COR-L47 (cell line): ENCODE data around the gene GPBP1L1.
"Not testable (repeated sequence)": the region's sequence is repeated elsewhere in the genome, so short reads cannot be mapped to it uniquely, and the experiment has no call there.

Experiments
- DNase-seq: peaks from one replicate; lab custom pipeline; 2025; lab: John Stamatoyannopoulos, UW

The GPBP1L1 gene

DNA sequence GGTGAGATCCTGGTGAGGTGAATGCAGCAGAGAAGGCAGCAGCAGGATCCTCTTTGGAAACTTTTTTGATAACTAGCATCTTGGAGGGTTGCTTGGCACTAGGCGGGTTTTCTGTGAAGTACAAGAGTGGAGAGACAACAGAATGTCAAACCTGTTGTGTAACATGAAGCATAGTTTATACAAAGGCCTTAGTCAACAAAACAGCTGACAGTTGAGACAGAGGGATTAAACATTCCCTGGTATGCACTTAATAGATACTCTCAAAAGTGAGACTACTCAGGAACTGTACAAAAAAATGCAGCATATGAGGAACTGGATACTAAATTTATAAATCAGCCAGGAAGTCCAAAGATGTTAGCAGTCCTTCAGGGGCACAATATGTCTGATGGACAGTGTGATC lies 46.0 kb downstream of the GPBP1L1 start:
- no peak for DNase-seq

DNA sequence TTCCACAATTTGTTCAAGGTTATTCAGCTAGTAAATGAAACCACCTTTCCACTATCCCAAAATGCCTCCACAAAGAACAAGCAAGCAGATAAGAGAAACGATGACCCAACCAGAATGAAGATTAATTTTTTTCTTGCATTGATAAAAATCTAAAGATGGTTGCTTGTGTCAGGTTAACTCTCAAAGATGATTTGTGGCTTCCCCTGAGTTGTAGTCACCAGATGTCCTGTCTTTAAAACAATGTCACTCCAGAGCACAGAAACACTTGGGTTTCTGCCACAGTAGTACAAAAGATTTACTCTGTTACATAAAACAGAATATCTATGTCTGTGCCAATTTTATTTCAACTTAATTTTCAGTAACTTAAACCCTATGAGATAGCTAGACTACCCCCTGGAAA lies 51.1 kb downstream of the GPBP1L1 start:
- no peak for DNase-seq

DNA sequence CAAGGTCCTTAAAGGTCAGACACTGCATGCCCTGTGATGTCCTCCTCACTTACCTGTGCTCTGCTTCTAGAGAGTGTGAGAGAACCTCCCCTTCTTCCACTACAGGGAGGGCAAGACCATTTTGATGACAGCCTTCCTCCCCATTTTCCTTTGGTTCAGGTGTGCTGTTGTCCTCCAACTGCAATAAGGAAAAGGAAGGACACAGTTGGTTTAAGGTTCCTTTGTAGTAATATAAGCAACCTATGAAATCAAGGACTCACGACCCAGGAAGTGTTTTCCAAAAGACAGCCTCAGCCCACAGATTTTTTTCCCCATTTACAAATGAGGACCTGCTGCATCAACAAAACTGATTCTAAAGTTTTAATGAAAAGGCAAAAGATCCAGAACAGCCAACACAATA lies 55.9 kb downstream of the GPBP1L1 start:
- no peak for DNase-seq

DNA sequence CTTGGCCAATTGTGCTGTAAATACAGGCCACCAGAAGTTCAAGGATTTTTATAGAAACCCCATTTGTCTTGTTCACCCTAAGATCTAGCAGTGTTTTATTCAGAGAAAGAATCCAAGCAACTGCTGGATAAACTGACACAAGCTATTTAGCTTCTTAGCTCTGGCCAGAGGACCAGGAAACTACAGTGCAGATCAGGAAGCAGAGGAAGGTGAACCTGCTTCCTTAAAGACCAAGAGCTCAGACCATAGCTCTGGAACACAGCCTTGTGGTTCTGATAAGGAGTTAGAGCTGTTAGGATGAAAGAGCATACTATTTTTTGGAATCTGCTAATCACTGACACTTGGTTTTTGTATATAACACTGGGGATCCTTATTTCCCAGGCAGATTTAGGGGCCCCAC lies 57.3 kb downstream of the GPBP1L1 start:
- no peak for DNase-seq

DNA sequence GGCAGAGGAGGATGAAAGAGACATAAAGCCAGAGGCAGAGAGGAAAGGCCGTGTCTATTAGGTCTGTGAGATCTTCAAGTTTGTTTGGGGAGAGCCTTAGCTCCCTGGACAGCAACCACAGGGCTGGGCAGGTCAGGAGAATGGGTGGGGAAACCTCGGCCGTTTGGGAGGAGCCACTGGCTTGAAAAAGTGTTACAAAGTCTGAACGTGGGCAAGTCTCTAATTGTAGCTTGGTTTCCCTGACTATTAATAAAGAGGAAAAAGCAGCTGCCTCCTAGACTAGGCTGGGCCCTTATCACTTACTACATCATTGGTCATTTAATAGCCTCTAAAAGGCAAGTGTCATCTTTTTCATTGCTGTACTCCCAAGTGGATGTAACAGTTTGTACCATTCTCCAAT lies 62.4 kb downstream of the GPBP1L1 start, which contains the start of gene CCDC17:
CCDC17 (minus strand) TSS at position 83 of the 400 bp plus-strand sequence. CDS start 145 bp downstream, outside the sequence.
- no peak for DNase-seq

DNA sequence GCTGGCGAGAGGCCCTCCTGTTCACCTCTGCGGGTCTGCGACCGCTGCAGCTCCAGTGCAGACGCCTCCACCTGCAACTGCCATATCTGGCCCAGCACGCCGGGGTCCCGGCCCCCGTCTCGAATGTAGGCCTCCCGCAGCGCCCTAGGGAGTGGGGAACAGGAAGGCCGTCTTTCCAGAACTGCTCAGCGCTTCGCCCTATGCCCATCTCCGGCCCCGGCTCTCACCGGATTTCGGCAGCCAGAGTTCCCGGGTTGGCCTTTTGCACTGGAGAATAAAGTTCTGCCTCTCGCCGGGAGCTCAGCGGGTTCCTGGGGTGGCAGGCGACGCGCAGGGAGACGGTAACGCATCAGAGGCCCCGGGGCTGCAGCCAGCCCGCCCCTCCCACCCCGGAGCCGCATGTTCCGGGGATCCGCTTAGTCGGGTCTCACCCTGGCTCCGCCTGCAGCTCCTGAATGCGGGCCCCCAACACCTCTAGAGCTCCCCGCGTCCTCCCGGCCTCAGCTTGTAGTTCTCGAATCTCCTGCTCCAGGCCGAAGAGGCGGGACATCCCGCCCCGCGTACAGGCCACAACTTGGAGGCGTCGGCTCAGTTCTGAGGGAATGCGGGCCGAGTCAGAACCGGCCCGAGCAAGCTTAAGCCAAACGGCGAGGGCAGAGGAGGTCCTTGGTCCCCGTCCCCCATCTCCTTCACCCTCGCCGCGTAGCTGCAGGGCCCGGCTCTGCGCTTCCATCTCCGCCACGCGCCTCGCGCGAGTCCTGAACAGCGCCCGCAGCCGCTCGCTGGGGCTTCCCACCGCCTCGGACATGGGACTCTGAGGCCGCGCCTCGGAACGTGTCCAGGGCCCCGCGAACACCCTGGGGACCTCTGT lies 63.6 kb downstream of the GPBP1L1 start:
- DNase-seq: no peak

DNA sequence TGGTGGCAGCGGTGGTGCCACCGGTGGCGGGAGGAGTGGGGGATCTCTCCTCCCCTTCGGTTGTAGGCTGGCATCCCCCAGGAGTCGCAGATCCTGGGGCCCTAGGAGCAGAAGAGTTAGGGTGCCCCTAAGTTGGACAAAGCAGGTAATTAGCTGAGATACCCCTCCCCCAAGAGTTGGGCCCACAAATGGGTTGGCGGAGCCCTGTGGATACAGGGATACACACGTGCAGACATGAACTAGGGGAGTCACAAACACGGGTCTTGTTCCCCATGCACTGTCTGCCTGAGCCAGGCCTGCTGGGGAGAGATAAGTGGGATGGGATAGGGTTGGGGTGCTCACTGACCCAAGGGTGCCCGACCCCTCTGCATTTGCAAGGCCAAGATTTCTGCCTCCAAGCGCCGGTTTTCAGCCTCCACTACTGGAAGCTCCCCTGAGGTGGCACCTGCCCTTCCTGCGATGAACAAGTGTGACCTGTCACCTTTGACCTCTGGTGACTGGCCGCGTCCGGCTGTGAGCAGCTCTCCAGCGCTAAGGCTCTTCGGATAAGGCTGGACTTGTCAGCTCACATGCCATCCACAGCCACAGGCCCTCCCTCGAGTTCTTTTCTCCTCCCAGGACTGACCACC lies 64.3 kb downstream of the GPBP1L1 start:
- no peak for DNase-seq

DNA sequence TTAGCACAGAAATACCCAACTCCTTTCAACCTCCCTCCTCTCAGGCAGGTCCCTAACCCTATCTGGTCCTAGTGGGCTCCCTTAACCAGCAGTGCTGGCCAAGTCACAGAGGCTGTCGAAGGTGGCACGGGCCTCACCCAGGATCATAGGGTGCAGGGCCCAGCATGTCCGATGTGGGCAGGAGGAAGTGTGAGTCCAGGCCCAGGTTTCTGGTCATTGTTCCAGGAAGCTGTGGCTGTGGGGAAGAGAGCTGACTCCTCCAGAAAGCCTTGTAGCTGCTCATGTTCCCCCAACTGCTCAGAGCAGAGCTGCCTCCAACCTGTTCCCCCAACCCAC lies 64.9 kb downstream of the GPBP1L1 start:
- no peak for DNase-seq

DNA sequence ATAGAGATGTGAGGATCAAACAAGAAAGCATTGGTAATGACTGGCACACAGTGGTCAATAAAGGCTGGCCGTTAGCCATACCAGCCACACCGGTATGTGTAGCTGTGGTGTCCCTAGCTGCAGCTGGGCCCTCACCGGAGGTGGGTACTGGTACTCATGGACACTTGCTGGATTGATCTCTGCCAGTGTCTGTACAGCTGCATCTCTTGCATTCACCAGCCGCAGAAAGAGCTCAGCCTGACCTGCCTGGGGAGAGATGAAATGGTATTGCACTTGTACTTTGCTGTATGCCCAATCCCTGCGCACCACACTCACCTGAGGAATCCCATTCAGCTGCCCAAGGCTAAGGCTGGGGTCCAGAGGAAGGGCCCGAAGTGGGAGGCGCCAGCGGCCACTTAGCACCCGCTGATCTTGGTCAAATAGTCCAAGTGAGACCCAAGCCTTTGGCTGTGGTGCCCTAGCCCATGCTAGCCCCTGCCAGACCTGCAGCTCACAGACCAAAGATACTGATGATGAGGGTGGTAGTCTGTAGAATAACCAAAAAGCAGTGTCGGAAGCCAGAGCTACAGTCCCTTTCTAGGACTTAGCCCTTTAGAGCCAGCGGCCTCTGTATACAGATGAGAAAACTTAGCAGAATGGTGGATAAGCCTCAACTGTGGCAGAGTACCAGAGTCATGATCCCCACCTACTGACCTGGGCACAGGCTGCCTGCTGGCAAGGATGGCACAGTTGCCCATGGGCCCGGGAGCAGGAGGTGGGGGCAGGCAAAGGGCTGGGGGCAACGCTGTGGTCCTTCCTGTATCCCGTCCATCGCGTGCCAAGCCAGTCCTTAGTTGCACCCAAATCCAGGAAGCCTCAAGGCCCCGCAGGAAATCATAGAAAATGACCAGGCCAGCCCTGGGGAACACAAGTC lies 65.5 kb downstream of the GPBP1L1 start:
- no peak for DNase-seq

DNA sequence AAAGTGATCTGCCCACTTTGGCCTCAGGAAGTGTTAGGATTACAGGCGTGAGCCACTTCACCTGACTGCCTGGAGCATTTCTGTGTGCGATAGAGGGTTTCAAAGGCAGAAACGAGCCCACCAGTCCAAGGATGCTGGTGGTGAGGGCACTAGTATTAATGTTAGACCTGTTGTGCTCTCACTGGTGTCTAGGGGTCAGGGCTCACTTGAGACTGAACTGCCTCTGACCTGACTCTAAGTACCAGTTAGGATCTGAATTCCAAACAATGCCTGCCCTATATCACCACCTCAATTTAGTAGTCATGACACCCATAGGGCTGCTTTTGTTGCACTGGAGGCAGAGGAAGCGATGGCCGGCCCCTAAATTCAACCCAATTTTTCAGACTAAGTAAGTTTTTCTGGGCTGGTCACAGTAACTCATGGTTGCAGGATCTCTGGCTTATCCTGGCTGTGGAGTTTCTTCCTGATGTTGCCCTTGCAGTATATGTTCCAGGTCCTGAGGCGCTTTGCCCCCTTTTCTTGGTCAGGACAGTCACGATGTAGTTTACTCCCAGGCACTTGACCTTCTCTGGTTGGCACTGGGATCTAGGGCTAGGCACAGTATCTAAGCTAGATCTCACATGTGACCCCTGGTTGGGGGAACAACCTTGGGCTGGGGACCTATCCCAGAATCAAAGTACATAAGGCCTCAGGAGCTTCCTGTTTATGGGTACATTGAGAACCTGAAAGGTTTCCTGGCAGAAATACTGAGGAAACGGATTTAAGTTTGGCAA lies 67.0 kb downstream of the GPBP1L1 start:
- DNase-seq: no peak

DNA sequence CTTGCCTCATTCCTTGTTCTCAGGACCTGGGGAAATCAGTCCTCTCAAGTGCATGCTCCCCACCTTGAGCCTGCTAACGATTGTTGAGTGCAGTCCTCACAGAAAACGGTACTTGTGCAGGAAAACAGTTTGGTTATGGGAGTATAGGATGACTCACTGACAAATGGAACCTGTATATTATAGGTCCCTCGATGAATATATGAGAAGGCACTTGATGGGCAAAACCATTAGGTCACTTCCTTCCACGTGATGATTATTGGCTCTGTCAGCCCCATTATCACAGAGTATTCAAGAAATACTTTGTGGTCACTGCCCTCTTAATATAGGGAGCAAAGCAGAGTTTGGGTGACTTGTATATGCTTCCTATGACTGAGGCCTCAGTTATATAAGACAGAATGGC lies 68.7 kb downstream of the GPBP1L1 start:
- DNase-seq: no peak

DNA sequence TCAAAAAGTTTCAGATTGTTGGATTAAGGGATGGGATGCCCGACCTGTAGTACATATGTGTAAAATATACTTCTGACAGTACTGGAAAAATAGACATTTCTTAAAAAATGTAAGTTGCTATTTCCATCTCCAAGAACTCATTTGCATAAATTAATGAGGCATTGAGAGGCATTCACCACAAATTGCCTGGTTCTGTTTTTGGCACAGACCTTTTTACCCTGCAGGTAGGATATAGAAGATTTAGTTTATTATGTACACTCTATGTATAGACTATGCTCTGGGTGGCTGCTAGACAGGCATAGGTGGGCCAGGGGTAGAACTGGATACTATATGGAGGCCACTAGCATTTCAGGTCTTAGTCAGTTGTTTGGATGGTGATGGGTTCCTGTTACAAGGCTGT lies 70.4 kb downstream of the GPBP1L1 start:
- DNase-seq: no peak

DNA sequence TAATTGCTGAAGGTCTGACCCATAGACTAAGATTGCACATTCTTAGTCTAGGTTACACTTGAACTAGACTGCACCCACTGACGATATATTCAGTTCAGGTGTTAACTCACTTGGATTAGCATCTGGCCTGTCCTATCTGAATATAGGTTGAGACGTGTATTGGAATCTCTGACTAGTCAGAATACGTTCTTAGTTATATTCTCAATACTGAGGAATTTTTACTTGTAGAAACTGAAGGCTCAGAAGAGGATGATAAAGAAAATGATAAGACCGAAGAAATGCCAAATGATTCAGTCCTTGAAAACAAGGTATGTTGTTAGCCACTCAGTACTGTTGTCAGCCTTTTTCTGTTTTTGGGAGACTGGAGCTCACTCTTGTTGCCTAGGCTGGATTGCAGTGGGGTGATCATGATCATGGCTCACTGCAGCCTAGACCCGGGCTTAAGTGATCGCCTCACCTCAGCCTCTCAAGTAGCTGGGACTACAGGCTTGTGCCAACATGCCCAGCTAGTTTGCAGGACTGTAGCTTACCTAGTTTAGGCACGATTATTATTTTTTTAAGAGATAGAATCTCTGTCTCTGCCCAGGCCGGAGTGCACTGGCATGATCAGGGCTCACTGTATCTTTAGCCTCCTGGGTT lies 73.3 kb downstream of the GPBP1L1 start:
- DNase-seq: no peak

DNA sequence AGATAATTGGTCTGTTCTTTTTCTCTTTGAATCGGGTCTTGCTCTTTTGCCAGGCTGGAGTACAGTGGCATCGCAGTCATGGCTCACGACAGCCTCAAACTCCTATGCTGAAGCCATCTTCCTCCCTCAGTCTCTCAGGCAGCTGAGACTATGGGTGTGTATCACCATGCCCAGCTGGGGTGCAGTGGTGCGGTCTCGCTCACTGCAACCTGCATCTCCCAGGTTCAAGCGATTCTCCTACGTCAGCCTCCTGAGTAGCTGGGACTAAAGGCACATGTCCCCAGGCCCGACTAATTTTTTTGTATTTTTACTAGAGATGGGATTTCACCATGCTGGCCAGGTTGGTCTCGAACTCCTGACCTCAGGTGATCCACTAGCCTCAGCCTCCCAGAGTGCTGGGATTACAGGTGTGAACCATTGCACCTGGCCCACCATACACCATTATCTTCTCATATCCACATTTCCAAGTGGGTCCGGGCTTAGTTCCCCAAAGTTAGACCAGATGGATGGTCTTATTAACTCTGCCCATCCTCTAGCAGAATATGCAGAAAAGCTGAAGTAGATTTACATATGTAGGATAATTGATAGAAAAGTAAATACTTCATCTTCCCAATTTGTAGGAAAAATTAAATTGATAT lies 75.6 kb downstream of the GPBP1L1 start:
- DNase-seq: no peak

DNA sequence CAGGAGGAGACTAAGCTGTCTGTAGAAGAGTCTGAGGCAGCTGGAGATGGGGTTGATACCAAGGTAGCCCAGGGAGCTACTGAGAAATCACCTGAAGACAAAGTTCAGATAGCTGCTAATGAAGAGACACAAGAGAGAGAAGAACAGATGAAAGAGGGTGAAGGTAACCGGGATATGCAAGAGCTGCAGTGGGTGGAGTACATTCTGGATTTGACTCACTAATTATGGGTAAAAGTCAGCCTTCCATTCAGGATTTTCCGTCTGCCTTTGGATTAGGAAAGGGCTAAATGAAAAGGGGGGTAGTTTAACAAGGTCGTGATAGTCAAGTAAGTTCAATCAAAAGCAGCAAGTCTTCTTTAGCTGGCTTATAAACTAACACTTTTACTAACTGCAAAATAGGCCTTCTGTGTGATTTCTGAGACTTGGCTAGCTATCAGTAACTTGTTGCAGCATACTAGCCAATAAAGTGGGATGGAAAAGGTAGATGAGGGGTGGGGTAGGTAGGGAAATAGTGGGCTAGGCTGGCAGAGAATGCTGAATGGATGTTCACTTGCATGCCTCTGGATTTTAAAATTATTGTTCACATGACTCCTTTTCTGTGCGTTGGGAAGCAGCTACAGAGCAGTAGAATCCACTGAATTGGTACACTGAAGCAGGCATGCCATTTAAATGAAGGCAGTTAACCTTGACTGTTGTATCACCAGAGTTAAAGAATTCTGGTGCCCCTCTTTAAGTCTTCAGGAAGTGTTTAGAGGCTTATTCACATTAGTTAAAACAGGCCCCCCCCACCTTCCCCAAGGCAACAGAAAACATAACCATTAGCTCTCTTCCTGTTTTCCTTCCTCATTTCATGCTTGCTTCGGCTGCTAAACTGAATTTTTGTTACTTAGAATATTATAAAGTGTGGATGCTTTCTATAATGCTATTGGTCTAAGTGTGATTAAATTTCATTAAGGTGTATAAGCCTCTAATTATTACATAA lies 77.9 kb downstream of the GPBP1L1 start:
- no peak for DNase-seq

DNA sequence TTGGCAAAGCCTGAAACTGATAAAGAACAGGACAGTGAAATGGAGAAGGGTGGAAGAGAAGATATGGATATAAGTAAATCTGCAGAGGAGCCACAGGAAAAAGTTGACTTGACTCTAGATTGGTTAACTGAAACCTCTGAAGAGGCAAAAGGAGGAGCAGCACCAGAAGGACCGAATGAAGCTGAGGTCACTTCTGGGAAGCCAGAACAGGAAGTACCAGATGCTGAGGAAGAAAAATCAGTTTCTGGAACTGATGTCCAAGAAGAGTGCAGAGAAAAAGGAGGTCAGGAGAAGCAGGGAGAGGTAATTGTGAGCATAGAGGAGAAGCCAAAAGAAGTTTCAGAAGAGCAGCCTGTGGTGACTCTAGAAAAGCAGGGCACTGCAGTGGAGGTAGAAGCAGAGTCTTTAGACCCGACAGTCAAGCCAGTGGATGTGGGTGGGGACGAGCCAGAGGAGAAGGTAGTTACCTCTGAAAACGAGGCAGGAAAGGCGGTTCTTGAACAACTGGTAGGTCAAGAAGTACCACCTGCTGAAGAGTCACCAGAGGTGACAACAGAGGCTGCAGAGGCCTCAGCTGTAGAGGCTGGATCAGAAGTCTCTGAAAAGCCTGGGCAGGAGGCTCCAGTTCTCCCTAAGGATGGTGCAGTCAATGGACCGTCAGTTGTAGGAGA lies 78.8 kb downstream of the GPBP1L1 start:
- DNase-seq: no peak

DNA sequence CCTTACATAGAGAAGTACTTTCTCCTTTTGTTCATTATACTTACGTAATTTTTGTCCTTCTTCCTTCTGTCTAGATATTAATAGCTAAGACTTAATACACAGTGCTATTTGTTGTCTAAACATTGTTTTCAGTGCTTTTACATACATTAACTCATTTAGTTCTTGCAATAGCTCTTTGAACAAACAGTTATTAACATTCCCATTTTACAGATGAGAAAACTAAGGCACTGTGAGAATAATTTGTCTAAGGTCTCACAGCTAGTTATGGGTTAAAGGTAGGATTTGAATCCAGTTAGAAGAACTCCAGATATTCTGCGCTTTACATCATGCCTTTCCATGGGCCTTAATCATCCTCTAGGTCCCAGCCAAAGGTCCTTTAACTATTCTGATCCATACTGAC lies 82.1 kb downstream of the GPBP1L1 start:
- DNase-seq: no peak

DNA sequence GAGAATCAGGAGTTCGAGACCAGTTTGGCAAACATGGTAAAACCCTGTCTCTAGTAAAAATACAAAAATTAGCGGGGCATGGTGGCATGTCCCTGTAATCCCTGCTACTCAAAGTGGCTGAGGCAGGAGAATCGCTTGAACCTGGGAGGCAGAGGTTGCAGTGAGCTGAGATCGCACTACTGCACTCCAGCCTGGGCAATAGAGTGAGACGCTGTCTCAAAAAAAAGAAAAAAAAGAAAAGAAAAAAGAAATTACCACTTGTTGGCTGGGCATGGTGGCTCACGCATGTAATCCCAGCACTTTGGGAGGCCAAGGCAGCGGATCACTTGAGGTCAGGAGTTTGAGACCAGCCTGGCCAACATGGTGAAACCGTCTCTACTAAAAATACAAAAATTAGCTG lies 89.6 kb downstream of the GPBP1L1 start:
- not testable (repeated sequence) for DNase-seq

DNA sequence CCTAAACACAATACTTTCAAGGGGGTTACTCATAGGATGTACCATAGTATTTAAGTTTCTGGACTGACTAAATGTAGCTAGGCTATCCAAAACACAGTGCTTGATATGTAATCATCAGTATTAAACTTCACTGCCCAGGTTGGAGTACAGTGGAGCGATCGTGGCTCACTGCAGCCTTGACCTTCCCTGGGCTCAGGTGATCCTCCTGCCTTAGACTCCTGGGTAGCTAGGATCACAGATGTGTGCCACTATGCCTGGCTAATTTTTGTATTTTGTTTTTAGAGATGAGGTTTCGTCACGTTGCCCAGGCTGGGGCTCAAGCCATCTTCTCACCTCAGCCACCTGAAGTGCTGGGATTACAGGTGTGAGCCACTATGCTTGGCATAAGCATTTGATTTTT lies 91.9 kb downstream of the GPBP1L1 start:
- no peak for DNase-seq
